AML-193 (cell line): ENCODE results near the gene TTC23.

ENCODE experiments used
- DNase-seq, 2 experiments: peaks; one replicate each; lab custom pipeline; 2025; lab: John Stamatoyannopoulos, UW

TTC23 gene

DNA sequence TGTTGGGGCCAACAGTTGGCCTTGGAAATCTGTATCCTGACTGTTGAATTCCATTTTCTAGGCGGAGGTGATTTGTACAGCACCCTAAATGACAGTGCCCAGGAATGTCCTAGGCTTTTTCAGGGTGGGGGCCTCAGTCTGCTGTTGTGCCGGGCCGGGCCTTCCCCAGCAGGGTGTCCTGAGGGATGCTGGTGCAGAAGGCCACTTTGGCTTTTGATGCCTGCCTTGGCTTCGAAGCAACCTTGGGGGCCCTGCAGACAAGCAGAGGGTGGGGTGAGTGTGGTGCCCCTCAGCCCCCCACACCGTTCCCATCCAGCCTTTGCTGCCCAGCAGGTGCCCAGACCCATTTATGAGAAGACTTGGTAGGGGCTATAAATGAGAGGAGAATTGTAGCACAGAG is 111.5 kb downstream of the TTC23 start:
- no peak for DNase-seq

DNA sequence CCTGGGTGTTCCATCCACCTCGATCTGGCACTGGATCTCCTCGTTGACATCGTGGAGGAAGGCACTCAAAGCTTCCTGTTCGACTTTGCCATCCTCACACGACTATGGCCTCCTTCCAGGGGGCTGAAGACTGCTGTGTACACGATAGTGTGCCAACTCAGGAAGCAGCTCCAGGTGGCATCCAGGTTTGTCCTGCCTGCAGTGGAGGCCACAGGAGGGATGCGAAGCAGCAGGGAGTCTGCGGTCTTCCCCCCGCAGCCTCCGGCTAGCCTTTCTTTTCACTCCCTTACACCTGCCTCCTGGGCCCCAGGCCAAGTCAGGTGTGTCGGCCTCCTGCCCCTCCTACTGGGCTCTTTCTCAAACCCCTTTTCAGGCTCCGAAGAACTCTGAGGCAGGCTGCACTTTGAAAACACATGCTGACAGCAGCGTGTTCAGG is 112.3 kb downstream of the TTC23 start:
- no peak for DNase-seq

DNA sequence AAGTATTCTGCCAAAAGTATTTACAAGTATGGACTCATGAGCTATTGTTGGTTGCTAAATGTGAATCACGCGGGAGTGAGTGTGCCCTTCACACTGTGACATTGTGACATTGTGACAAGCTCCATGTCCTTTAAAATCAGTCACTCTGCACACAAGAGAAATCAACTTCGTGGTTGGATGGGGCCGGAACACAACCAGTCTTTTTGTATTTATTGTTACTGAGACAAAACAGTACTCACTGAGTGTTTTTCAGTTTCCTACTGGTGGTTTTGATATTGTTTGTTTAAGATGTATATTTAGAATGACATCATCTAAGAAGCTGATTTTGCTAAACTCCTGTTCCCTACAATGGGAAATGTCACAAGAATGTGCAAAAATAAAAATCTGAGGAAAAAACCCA is 114.2 kb downstream of the TTC23 start:
- DNase-seq, result no peak

DNA sequence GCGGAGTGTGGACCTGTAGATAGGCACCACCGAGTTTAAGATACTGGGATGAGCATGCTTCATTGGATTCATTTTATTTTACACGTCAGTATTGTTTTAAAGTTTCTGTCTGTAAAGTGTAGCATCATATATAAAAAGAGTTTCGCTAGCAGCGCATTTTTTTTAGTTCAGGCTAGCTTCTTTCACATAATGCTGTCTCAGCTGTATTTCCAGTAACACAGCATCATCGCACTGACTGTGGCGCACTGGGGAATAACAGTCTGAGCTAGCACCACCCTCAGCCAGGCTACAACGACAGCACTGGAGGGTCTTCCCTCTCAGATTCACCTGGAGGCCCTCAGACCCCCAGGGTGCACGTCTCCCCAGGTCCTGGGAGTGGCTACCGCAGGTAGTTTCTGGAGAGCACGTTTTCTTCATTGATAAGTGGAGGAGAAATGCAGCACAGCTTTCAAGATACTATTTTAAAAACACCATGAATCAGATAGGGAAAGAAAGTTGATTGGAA is 115.0 kb downstream of the TTC23 start:
- DNase-seq, result no peak

DNA sequence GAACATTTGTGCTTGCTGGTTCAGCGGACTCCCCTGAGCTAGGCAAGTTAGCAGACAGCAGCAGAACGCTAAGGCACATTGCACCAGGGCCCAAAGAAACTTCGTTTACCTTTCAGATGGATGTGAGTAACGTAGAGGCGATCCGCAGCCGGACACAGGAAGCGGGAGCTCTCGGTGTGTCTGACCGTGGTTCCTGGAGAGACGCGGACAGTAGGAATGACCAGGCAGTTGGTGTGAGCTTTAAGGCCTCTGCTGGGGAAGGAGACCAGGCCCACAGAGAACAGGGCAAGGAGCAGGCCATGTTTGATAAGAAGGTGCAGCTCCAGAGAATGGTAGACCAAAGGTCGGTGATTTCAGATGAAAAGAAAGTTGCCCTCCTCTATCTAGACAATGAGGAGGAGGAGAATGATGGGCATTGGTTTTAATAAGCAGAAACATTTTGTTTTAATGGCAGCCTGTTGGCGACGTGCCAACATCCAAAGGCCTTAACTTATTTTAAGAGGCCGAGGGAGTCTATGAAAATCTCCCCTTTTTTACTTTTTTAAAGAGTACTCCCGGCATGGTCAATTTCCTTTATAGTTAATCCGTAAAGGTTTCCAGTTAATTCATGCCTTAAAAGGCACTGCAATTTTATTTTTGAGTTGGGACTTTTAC is 116.6 kb downstream of the TTC23 start:
- no peak for DNase-seq

DNA sequence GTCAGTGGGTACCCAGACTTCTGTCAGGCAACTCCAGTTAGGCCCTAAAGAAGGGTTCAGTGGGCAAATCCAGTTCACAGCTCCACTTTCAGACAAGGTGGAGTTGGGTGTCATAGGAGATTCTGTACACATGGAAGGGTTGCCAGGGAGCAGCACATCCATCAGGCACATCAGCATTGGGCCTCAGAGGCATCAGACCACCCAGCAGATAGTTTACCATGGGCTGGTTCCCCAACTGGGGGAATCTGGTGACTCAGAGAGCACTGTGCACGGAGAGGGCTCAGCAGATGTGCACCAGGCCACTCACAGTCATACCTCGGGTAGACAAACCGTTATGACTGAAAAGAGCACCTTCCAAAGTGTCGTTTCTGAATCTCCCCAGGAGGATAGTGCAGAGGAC is 117.3 kb downstream of the TTC23 start:
- no peak for DNase-seq

DNA sequence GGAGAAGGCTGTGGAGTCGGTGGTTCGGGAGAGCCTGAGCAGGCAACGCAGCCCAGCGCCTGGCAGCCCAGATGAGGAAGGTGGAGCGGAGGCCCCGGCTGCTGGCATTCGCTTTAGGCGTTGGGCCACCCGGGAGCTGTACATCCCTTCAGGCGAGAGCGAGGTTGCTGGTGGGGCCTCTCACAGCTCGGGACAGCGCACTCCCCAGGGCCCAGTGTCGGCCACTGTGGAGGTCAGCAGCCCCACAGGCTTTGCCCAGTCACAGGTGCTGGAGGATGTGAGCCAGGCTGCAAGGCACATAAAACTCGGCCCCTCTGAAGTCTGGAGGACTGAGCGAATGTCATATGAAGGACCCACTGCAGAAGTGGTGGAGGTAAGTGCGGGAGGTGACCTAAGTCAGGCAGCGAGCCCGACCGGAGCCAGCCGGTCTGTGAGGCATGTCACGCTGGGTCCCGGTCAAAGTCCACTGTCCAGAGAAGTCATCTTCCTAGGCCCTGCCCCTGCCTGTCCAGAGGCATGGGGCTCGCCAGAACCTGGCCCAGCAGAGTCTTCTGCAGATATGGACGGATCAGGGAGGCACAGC is 117.8 kb downstream of the TTC23 start:
- no peak for DNase-seq

DNA sequence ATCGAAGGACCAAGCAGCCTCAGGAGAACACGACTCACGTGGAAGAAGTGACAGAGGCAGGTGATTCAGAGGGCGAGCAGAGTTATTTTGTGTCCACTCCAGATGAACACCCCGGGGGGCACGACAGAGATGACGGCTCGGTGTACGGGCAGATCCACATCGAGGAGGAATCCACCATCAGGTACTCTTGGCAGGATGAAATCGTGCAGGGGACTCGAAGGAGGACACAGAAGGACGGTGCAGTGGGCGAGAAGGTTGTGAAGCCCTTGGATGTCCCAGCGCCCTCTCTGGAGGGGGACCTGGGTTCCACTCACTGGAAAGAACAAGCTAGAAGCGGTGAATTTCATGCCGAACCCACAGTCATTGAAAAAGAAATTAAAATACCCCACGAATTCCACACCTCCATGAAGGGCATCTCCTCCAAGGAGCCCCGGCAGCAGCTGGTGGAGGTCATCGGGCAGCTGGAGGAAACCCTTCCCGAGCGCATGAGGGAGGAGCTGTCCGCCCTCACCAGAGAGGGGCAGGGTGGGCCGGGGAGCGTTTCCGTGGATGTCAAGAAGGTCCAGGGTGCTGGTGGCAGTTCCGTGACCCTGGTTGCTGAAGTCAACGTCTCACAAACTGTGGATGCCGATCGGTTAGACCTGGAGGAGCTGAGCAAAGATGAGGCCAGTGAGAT is 118.5 kb downstream of the TTC23 start:
- no peak for DNase-seq

DNA sequence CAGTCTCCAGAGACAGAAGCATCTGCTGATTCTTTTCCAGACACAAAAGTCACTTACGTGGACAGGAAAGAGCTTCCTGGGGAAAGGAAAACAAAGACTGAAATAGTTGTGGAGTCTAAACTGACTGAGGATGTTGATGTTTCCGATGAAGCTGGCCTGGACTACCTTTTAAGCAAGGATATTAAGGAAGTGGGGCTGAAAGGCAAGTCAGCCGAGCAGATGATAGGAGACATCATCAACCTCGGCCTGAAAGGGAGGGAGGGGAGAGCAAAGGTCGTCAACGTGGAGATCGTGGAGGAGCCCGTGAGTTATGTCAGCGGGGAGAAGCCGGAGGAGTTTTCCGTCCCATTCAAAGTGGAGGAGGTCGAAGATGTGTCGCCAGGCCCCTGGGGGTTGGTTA is 119.1 kb downstream of the TTC23 start:
- DNase-seq, result no peak

DNA sequence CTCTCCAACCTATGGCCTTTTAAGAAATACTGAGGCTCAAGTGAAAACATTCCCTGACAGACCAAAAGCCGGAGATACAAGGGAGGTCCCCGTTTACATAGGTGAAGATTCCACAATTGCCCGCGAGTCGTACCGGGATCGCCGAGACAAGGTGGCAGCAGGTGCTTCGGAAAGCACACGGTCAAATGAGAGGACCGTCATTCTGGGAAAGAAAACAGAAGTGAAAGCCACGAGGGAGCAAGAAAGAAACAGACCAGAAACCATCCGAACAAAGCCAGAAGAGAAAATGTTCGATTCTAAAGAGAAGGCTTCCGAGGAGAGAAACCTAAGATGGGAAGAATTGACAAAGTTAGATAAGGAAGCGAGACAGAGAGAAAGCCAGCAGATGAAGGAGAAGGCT is 119.7 kb downstream of the TTC23 start:
- no peak for DNase-seq

DNA sequence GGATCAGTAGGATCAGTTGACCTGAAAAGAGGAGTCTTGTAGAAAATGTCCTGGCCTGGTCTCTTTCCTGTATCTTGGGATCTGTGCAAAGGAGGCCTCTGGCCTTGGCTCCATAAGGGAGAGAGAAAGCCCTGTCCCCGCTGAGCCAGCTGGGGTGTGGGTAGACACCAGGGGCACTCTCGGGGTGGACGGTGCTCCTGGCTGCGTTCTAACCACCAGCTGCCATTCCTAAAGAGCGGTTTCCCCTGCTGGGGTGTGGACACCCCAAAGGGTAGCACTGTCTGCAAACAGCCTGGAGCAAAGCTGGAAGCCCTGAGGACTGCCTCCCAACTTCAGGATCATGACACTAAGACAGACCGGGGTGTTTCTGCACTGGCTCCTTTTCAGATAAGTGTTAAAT is 121.0 kb downstream of the TTC23 start:
- no peak for DNase-seq

DNA sequence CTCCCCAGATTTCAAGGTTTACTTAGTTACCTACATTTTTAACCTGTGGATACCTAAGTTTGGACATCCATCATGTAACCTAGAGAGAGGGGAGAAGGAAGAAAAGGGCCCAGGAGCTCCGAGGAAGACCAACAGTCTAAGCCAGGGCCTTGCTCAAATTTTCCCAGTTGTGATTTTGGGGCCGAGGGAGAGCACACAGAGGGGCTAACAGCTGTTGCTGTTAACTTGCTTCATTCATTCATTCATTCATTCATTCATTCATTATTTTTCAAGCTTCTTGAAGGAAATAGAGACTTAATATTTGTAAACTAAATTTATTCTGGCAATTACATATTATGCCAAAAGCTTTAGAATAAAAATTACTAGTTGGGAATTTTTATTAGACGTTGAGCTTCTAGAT is 121.6 kb downstream of the TTC23 start:
- DNase-seq, result no peak

DNA sequence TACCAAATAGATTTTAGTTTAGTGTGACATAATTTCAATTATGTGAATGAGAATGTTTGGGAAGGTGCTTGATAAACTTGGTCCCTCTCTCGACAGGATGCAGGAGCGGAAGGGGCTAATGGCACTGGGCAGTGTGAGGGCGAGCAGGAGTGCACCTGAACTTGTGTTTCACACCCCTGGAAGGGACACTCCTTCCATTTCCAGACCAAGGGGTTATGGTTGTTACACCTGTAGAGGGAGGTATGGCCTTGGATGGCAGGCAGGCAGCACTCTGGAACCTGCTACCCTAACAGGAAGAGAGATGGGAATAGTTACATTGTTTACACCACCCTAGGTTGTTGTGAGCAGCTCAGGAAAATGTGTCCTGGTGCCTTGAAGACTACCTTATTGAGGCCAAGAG is 122.5 kb downstream of the TTC23 start:
- no peak for DNase-seq

DNA sequence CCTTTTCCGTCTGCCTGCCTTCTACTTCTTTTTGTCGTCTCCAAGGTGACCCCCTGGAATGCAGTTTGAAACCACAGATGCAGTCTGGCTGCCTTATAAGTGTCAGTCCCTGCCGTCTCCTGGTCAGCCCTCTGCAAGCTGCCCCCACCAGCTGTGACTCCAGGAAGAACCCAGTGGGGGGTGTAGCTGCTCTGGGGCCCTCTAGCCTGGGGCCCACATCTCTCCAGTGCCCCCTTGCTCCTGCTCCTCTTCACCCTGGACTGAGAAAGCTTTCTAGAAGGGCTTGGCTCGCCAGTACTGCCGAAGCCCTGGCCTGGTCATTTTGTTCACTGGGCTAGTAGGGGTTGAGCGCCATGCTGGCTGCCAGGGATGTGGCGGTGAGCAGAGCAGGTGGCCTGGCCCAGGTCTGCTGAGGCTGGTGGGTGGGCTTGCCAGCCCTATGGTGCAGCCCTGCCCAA is 123.2 kb downstream of the TTC23 start:
- no peak for DNase-seq

DNA sequence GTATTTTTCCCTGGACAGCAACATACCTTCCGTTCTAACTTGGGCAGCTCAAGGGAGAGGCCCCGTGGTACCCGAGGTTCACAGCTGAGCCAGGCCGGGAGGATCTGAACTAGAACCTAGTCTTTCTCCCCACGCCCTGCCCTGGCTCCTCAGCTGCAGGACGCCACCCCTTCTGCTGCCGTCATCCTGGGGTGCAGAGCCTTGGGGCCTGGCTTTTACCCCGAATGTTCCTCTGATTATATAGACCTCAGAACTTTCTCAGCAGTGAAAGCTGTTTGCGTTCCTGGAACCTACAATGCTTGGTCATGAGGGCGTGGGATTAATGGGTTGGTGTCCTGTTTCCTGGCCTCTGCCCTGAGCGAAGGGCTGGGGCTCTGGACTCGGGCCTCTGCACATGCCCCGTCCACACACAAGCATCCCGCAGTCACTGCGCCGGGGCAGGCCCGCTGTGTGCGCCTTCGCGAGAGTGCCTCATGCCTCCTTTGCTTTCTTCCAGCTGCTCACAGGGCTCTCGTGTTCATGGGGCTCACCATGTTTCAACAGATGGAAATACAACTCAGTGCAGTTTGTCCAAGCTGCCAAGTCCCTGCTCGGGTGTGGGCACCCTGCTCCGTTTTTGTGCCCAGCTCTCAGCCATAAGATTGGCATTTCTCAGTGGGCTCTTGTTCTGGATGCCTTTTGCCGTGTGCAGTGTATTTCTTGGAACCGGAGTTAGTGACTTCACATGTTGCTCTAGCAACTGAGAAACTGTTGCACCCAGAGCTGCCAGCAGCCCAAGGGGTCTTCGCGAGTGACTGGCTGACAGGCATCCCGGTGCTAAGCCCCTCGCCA is 124.1 kb downstream of the TTC23 start:
- DNase-seq, result no peak

DNA sequence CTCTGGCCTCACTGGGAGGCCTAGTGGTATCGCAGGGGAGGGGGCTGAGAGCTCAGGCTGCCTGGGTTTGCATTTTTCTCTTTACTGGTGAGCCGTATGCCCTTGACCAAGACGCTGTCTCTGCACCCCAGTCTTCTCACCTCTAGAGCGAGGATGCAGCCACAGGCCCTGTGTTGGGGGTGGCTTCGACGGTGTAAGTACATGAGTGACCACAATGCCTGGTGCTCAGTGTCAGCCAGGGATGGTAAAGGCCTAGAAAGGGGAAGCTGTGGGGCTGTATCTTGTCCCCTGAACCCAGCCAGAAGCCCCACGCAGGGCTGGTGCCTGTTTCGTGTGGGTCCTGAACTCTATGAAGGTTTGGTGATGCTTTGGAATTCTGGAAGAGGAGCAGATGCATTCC is 124.7 kb downstream of the TTC23 start:
- DNase-seq, result no peak

DNA sequence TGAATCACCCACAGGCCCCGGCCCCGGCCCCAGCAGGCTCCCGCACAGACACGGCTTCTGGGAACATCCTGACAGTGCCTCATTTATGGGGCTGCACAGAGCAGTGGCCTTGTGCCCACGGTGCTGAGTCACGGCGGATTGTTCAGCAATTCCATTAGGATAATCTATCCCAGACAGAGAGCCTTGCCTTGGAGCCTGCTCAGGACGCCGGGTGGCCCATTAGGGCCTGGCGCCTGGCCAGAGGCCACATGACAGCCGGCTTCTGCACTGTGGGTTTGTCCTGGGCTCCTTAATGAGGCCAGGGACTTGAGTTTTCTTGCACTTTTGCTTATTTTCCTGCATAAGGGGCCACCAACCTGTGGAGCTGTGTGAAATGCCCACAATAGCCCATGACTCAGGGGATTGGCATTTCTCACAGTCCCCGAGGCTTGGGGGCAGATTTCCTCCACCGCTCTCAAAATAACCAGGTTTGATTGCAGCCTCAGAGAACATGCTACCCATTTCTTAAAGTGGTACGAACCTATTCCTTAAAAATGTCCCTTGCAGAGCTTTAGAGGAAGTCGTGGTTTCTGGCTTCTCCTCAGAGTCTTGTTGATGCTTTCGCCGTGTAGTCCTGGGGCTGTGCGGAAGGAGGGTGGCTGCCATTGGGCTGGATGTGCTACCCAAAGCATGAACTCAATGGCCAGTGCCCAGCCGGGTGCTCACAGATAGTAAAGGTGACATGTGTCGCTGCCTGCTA is 125.5 kb downstream of the TTC23 start:
- DNase-seq, result peak; percentile 21 to 25

DNA sequence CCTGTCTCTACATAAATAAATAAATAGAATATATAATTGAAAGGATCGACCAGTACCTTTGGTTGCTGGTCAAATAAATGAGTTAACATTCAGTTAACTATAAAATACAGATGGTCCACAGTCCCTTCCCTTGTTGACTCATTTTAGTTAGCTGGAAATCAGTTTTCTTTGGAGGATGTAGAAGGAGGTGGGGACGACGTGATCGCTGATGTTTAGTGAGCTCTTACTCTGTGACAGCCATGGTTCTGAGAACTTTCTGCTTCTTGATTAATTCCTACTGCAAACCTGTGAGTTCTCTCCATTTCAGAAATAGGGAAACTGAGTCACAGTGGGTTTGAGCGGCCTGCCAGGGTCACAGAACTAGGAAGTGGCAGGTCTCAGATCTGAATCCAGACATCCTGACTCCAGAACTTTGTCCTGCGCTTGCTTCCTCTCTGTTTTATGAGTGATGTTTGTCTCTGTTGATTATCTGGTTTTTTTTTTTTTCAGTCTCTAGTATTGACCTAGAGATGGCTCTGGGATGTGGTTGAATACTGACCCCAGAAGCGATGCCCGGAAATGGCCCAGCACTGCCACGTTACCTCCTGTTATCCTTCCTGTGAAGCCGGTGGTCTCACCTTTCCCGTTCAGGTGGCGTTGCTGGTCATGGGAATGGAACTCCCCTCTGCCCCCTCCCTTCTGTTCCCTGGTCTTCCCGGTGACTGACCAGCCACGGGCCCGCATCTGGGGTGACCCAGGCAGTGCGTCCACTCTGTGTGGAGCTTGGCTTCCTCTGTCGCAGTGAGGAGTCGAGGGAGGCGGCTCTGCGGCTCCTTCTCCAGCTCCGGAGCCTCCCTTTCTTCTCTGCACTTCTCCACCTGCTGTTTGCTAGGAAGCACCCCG is 126.3 kb downstream of the TTC23 start:
- no peak for DNase-seq

DNA sequence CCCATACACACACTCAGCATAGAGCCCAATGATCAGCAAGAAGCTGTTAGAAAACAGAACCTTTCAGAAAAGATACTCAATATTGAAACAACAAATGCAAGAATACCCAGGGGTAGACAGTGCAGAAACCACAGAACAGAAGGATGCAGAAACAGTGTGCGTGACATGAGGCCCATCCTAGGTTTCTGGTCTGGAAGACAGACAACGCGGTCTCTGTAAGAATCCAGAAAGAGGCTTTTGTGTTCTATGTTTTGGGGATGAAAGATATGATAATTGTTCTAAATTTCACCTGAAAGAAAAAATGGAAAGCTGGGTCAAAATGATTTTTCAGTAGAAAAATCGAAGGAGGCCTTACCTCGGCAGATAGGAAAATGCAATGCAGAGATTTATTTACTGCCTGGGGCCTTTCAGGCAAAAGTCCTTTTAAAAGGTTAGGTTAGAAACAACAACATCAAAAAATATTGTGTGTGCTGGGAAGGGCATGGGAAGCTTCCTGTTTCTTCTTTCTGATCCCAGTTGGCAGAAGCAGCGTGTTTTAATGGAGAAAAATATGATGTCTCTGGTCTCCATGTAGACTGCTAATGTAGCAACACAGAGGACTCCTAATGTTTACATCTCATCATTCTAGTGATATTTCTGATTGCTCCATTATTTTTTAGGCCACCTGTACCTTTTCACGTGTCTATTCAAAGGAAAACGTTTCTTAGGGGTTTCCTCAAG is 127.5 kb downstream of the TTC23 start:
- no peak for DNase-seq

DNA sequence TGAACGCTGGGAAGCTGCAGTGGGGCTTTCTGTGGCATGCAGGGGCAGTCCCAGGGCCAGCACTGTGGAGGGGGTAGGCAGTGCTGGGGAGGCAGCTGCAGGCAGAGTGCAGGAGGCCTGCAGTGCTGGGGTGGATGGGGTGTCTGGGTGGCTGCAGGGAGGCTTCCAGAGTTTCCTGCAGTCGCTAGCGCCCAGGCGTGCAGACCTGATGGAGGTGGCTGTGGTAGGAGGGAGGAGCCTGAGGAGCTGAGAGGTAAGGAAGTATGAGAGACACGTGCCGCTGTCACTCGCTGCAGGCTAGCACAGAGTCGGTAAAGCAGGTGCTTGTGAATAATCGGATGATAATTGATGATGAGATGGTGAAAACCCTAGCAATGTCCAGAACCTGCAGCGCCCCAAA is 128.2 kb downstream of the TTC23 start:
- no peak for DNase-seq
